Stimulated activated naive CD4-positive, alpha-beta T cell (primary cell): ENCODE measurements around the gene CFAP69.
A peak's percentile ranks its signal among the peaks of the same experiment; 100 is the strongest.

ENCODE experiments used
- DNase-seq, 6 experiments: peaks; one replicate each; lab custom pipeline; 2025; lab: John Stamatoyannopoulos, UW

CFAP69 gene

GRCh38 chr7:90244909-90245851 lies at the start of gene CFAP69:
Gene CFAP69, plus strand, starts transcription at chr7:90245174. Its CDS starts 251 bp downstream, at chr7:90245425.
- DNase-seq, result peak; percentile 76 to 87 (median 81)

DNA sequence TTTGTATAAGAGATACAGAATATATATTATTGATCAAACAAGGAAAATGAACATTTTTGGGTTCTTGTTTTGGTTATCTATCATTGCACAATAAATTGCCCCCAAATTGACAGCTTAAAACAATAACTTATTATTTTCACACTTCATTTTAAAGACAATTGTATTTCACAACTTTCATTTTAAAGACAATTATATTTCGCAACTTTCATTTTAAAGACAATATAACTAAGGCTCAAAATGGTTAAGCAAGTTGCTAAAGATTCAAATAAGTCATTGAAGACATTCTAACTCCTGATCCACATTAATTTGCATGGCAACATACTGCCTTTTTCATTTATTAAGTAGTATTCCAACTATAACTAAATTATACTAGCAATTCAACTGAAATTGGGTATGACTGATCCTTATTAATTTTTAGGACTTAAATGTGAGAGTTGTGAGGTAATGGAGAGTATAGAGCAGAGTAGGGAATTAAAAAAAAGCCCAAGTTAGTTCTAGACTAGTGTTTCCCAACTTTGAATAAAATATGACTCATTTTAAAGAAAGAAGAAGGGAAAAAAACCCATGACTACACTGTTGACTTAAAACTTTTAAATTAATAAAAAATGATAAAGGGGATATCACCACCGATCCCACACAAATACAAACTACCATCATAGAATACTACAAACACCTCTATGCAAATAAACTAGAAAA lies 43.3 kb upstream of the CFAP69 start:
- no peak for DNase-seq

GRCh38 chr7:90207956-90208355 lies 37.0 kb upstream of the CFAP69 start:
- no peak for DNase-seq

DNA sequence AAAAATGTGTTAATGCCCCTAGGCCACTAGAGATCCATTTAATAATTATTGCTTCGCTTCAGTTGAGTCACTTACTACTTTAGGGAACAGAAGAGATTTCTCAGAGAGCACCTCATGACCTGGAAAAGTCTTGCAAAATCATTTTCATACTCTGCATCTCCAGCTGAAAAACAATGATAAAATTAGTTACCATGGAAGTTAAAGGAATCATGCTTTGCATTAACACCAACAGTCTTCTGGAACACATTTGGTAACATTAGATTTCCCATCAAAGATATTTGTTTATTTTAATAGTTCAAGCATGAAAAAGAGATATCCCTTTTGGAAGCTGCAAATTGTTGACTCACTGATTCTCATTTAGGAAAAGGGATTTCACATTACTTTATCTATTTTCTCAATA lies 35.2 kb upstream of the CFAP69 start:
- DNase-seq, result no peak

DNA sequence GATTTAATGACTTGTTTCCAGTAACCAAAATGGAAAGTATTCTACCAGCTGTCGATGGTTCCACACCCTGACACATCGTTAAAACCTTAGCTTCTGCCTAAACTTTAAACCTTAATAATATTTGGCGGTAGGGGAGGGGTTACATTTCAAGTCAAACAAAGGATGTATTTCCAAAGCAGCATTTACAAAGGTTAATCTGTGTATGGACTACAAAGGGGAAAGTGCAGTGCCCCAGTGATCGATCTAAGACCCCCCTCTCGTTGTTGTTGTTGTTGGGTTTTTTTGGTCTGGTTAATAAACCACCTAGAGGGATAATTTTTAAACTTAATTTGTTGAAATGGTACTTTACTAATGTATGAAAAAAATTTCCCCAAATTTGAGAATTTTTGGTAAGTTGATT lies 34.5 kb upstream of the CFAP69 start:
- no peak for DNase-seq

DNA sequence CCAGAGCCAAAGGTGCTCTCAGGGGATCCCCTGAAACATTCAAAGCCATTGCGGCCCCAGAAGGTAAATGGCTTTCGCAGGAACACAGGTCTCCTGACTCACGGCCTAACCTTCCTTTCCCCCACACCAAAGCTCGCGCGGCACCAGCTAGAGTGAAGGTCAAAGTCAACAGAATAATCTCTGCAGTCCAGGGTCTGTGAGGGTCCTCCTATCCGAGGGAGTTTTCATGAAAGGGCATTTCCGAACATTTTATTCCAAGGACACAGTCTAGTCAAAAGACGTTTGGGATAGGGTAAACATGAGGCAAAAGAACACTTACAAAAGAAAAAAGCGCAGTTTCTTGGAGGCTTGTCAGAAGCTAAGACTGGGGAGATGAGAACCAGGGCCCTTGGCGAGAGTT lies 34.0 kb upstream of the CFAP69 start:
- DNase-seq, result no peak

- peak in 1 of 6 experiments; percentile 0 for DNase-seq
These were observed 33.4 kb upstream of the CFAP69 start, which contains the start of gene STEAP2 for GRCh38 chr7:90211391-90212148. Gene STEAP2, plus strand, starts transcription at chr7:90211740. Its CDS starts 13,343 bp downstream, at chr7:90225083.

DNA sequence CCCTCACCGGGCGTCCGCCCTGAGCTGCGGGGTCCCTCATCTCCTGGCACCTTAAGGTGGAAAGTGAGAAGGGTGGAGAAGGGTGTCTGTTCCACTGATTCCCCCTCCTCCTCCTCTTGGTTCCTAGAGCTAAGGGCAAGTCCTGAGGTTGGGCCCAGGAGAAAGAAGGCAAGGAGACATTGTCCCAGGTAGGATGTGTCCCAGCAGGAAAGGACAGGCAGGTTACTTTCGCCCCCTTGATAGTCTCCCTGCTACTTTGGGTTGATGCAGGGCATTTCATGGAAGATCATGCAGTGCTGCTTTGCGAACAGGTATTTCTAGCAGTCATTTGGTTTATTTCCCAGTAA lies 32.9 kb upstream of the CFAP69 start:
- no peak for DNase-seq

GRCh38 chr7:90213521-90213920 lies 31.5 kb upstream of the CFAP69 start:
- no peak for DNase-seq

DNA sequence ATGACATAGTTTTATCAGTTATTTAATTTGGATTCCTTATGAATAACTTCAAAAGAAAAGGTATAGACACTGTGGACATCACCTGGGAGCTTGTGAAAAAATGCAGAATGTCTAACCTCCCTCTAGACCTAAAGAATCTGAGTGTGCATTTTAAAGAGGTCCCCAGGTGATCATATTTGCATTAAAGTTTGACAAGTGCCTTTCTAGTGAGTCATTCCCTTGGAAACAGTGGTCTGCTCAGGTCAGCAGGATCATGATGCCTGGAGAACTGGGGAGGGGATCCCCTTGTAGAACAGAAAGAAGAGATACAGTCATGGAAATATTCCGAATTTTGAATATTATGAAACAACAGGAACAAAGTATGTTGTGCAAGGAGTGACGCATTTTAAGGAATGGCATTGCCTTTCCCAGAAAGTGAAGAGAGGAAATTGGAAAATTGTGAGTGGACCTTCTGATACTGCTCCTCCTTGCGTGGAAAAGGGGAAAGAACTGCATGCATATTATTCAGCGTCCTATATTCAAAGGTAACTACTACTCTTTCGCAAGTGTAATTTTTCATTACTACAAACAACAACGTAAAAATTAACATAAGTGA lies 28.8 kb upstream of the CFAP69 start:
- DNase-seq, result no peak

- DNase-seq, result no peak
These were observed 28.2 kb upstream of the CFAP69 start for GRCh38 chr7:90216771-90217170.

- no peak for DNase-seq
These were observed 22.6 kb upstream of the CFAP69 start for GRCh38 chr7:90222390-90222789.

DNA sequence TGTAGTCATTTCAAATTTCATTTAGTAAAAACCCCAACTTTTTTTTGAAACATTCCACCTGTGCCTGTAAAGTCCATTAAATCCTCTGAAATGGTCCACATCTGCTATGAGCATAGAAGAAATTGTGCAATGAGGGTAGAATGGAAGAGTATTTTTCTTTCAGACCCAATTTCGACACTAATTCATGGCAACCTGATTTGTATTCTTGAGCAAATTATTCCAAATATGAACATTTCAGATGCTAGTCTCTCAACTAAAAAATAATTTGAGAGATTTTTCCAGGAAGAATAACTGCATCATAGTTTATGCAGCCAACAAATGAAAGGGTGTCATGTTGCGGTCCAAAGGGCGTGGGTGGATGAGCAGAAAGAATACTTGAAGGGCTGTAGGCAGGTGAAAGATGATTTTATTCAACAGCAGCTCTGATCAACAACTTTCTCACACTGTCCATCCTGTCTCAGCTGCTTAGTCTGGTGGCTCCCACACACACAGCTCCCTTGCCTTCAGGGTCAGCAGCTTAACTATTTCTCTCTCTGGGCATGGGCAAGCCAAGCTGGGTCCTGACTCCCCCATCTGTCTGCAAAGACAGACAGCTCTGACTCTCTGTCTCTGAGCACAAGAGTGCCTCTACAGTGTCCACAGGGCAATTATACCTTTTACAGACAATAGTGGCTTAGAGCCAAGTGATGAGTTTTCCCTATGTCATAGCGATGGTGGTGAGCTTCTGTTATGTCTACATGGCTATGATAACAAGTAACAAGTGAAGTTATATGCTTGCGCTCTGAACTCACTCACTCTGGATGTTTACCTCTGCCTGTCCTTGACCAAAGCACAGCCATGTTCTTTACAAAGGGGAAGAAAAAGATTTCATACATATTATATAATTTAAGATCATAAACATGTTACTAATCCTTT lies 21.9 kb upstream of the CFAP69 start:
- DNase-seq, result no peak

DNA sequence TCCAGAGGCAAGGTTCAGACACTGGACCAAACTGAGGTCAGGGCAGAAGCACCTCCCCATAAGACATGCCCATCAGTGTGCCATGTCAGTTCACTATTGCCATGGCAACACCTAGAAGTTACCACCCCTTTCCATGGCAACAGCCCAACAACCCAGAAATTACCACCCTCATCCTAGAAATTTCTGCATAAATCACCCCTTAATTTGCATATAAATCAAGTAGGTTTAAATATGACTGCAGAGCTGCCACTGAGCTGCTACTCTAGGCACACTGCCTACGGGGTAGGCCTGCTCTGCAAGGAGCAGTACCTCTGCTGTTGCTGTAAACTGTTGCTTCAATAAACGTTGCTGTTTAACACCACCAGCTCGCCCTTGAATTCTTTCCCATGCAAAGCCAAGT lies 20.8 kb upstream of the CFAP69 start:
- no peak for DNase-seq

DNA sequence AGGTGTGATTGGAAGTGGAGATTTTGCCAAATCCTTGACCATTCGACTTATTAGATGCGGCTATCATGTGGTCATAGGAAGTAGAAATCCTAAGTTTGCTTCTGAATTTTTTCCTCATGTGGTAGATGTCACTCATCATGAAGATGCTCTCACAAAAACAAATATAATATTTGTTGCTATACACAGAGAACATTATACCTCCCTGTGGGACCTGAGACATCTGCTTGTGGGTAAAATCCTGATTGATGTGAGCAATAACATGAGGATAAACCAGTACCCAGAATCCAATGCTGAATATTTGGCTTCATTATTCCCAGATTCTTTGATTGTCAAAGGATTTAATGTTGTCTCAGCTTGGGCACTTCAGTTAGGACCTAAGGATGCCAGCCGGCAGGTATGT lies 19.8 kb upstream of the CFAP69 start:
- no peak for DNase-seq

GRCh38 chr7:90225601-90226000 lies 19.4 kb upstream of the CFAP69 start:
- no peak for DNase-seq

DNA sequence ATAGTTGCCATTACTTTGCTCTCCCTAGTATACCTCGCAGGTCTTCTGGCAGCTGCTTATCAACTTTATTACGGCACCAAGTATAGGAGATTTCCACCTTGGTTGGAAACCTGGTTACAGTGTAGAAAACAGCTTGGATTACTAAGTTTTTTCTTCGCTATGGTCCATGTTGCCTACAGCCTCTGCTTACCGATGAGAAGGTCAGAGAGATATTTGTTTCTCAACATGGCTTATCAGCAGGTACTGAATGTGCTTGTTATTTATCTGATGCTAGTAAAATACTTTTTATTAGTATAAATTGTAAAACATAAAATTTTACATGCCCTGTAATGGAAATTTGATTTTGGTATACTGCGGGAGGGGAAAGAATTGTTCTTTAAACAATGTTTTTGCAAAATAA lies 17.7 kb upstream of the CFAP69 start:
- no peak for DNase-seq

DNA sequence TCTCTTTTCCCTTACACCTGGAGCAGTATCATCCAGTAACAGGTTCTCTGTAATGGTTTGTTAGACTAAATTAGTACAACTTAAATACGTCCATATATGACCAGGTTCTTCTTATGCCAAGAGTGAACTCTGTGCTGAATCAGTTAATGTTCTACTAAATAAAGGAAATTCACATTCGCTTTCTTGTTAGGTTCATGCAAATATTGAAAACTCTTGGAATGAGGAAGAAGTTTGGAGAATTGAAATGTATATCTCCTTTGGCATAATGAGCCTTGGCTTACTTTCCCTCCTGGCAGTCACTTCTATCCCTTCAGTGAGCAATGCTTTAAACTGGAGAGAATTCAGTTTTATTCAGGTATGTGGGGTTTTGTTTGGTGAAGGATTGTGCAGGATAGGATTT lies 15.3 kb upstream of the CFAP69 start:
- no peak for DNase-seq

DNA sequence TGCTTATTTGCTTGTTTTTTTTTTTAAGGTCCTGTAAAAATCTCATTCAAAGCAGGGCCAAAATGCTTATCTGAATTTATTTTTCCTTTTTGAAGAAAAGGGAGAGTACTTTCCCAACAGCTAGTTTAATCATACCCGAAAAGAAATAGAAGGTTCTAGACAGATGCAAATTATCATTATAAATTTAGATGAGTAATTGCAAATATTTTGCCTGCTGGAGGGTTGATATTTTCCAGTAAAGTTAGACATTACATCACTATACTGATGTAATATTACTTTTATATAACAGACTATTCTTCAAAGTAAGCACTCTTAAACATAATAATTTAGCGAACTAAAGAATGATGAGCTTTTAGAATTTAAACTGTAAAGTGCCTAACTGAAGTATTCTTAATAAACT lies 14.1 kb upstream of the CFAP69 start:
- no peak for DNase-seq

GRCh38 chr7:90231304-90231703 lies 13.7 kb upstream of the CFAP69 start:
- no peak for DNase-seq

GRCh38 chr7:90232430-90232829 lies 12.5 kb upstream of the CFAP69 start:
- DNase-seq, result no peak
